Right lobe of liver (tissue), 4 donors: ENCODE results near the gene ANTXR1.

Experiments
- POLR2A ChIP-seq: fragments of 450-650 bp; IDR thresholded peaks from one replicate; pipeline ENCODE4 v1.6.1; 2017; ENCODE audit warnings: antibody characterized with exemption, mild to moderate bottlenecking
- TF ChIP-seq, protein P1 (sequence below), 4 donors: fragments of 200-600 bp in 3 of 4; fragments of 450-650 bp in 1 of 4; IDR thresholded peaks; one replicate each; pipeline versions ENCODE4 v1.5.1 to v1.8.0; 2016 to 2022; ENCODE audit warnings: antibody characterized with exemption in 4 of 4, mild to moderate bottlenecking in 2 of 4
- donor health status: DM: no; HTN: no; CAD: no.
- donor health status: DM: no; HTN: no; CAD: no.
- donor health status: DM: no; HTN: yes; CAD: no.

DNA sequence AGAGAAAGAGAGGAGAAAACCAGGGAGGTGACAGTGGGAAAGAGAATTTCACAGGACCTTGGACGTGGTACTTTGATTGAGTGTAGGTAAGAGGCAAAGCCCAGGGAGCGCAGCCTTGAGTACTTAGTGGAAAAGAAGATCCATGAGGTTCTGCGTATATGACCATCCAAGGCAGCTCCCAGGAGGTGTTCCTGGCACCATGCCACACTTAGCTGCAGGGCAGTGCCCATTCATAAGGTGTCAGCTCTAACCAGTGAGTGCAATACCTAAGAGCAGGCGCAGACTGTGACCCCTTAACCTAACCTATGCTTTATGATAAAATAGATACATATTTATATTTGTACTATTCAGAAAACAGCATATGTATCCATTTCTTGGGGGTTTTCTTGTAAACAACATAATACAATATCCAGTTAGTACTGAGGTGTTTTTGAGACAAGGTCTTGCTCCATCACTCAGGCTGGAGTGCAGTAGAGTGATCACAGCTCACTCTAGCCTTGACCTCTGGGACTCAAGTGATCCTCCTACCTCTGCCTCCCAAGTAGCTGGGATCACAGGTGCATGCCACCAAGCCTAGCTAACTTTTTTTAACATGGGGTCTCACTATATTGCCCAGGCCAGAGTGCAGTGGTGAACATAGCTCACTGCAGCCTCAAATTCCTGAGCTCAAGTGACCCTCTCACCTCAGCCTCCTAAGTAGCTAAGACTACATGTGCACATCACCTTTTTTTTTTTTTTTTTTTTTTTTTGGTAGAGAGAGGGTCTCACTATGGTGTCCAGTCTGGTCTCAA lies 199.5 kb downstream of the ANTXR1 start:
- TF ChIP-seq POLR2A, result no peak
- TF ChIP-seq, protein P1, sequence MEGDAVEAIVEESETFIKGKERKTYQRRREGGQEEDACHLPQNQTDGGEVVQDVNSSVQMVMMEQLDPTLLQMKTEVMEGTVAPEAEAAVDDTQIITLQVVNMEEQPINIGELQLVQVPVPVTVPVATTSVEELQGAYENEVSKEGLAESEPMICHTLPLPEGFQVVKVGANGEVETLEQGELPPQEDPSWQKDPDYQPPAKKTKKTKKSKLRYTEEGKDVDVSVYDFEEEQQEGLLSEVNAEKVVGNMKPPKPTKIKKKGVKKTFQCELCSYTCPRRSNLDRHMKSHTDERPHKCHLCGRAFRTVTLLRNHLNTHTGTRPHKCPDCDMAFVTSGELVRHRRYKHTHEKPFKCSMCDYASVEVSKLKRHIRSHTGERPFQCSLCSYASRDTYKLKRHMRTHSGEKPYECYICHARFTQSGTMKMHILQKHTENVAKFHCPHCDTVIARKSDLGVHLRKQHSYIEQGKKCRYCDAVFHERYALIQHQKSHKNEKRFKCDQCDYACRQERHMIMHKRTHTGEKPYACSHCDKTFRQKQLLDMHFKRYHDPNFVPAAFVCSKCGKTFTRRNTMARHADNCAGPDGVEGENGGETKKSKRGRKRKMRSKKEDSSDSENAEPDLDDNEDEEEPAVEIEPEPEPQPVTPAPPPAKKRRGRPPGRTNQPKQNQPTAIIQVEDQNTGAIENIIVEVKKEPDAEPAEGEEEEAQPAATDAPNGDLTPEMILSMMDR (IDR thresholded peaks at IDR 0.05), result no peak
